ACC112 (cell line): ENCODE data around the gene CASP14.

Experiments used
- H2AFZ ChIP-seq: fragments of 200-600 bp; sonication (generic); one replicate; pipeline ENCODE4 v1.6.0; 2017; ENCODE audit warnings: antibody characterized with exemption, low read length; ENCODE audit not compliant: unreplicated experiment
- H3K27ac ChIP-seq: fragments of 200-600 bp; sonication (generic); 2 replicates; pipeline ENCODE4 v1.5.1; 2014; ENCODE audit warnings: low read depth, mild to moderate bottlenecking, antibody characterized with exemption, low read length, moderate library complexity
- H3K27me3 ChIP-seq: fragments of 200-600 bp; sonication (generic); 2 replicates; pipeline ENCODE4 v1.6.1; 2014; ENCODE audit warnings: mild to moderate bottlenecking, antibody characterized with exemption, low read length, moderate library complexity, mixed read lengths; ENCODE audit not compliant: insufficient read depth
- H3K36me3 ChIP-seq: fragments of 200-600 bp; sonication (generic); 2 replicates; pipeline ENCODE4 v1.6.1; 2016; ENCODE audit warnings: mild to moderate bottlenecking, antibody characterized with exemption, low read length, moderate library complexity, mixed read lengths; ENCODE audit not compliant: insufficient read depth
- H3K4me1 ChIP-seq: fragments of 200-600 bp; sonication (generic); one replicate; pipeline ENCODE4 v1.6.1; 2016; ENCODE audit warnings: low read length, mixed read lengths; ENCODE audit not compliant: insufficient read depth, unreplicated experiment, control insufficient read depth
- H3K4me3 ChIP-seq: fragments of 200-600 bp; sonication (generic); 2 replicates; pipeline ENCODE4 v1.5.1; 2014; ENCODE audit warnings: mild to moderate bottlenecking, low read depth, low read length
- H3K79me2 ChIP-seq: fragments of 200-600 bp; sonication (generic); one replicate; pipeline ENCODE4 v1.6.0; 2016; ENCODE audit warnings: low read length; ENCODE audit not compliant: control insufficient read depth, unreplicated experiment, insufficient read depth

CASP14 gene

GRCh38 chr19:15031675-15032074 lies 17.6 kb upstream of the CASP14 start:
- H2AFZ ChIP-seq = no peak overlapping the region
- H3K4me1 ChIP-seq = no peaks in the 10 kb centered on the region
- H3K36me3 ChIP-seq = no peaks in the 10 kb centered on the region
- H3K27ac ChIP-seq = no peak overlapping the region
- H3K27me3 ChIP-seq = peaks cover 30% of the 10 kb centered on the region
- no peaks in the 10 kb centered on the region for H3K79me2 ChIP-seq
- H3K4me3 ChIP-seq = no peak overlapping the region

DNA sequence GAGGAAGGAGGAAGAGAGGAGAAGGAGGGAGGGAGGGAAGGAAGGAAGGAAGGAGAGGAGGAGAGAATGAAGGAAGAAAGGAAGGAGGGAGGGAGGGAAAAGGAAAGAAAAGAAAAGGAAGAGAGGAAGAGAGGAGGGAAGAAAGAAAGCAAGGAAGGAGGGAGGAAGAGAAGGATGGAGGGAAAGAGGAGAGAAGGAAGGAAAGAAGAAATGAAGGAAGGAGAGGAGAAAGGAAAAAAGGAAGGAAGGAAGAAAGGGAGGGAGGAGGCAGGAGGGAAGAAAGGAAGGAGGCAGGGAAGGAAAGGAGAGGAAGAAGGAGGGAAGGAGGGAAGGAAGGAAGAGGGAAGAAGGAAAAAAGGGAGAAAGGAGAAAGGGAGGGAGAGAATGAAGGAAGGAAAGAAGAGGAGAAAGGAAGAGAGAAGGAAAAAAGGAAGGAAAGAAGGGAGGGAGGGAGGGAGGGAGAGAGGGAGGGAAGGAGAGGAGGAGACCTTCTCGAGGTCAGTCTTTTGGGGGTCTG lies 13.4 kb upstream of the CASP14 start:
- Histone ChIP-seq H3K79me2 (no peaks in the 10 kb centered on the region), H3K36me3 (no peaks in the 10 kb centered on the region), H3K4me1 (no peaks in the 10 kb centered on the region), H3K27me3 (peaks cover 60% of the 10 kb centered on the region), H3K27ac (no peak overlapping the region), H2AFZ (no peak overlapping the region), H3K4me3 (no peak overlapping the region)

DNA sequence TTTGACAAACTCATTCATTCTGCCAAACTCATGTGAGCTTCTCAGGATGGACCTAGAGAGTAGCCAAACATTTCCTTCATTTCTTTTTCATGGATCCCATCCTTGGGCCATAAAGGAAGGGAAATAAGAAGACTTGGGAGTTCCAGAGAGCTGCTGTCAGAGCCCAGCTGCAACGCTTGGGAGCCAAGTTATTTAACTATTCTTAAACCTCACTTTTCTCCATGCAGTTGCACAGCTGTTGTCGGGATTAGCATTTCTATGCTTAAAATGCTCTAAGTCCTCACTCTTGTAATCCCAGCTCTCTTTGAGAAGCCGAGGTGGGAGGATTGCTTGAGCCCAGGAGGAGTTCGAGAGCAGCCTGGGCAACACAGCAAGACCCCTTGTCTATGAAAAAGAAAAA lies 11.7 kb upstream of the CASP14 start:
- H3K4me3 ChIP-seq = no peak overlapping the region
- no peaks in the 10 kb centered on the region for H3K4me1 ChIP-seq
- no peak overlapping the region for H3K27ac ChIP-seq
- H3K36me3 ChIP-seq = no peaks in the 10 kb centered on the region
- H3K79me2 ChIP-seq = no peaks in the 10 kb centered on the region
- no peak overlapping the region for H2AFZ ChIP-seq
- H3K27me3 ChIP-seq = peaks cover 50% of the 10 kb centered on the region

DNA sequence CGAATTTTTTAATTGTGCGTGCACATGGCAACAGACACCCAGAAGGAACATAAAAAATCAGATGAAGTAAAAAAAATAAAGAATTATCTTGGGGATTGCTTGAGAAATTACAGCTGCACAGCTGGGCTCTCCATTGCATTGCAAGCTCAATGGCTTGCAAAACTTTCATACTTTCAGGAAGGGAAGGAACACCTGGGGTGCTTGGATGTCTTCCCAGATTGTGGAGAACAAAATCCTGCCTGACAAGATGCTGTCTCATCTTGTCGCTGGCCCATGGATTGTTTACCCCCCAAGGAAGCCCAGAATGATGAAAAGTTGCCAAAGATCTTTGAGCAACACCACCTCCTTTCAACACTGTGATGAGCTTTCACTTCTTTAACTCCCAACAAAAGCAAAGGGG lies 11.0 kb upstream of the CASP14 start:
- no peak overlapping the region for H2AFZ ChIP-seq
- no peaks in the 10 kb centered on the region for H3K36me3 ChIP-seq
- peaks cover 50% of the 10 kb centered on the region for H3K27me3 ChIP-seq

GRCh38 chr19:15042003-15042402 lies 7.3 kb upstream of the CASP14 start:
- Histone ChIP-seq H3K27me3 (peaks cover 33% of the 10 kb centered on the region), H3K4me1 (no peaks in the 10 kb centered on the region), H3K4me3 (no peak overlapping the region), H3K36me3 (no peaks in the 10 kb centered on the region), H3K27ac (no peak overlapping the region), H3K79me2 (no peaks in the 10 kb centered on the region), H2AFZ (no peak overlapping the region)

More for the DNA sequence above, 11.0 kb upstream of the CASP14 start:
- Histone ChIP-seq H3K79me2 (no peaks in the 10 kb centered on the region), H3K4me1 (no peaks in the 10 kb centered on the region), H3K27ac (no peak overlapping the region), H3K4me3 (no peak overlapping the region)

GRCh38 chr19:15042826-15043225 lies 6.5 kb upstream of the CASP14 start:
- H2AFZ ChIP-seq = no peak overlapping the region
- no peaks in the 10 kb centered on the region for H3K4me1 ChIP-seq
- peaks cover 31% of the 10 kb centered on the region for H3K27me3 ChIP-seq
- H3K36me3 ChIP-seq = no peaks in the 10 kb centered on the region
- no peaks in the 10 kb centered on the region for H3K79me2 ChIP-seq
- H3K4me3 ChIP-seq = no peak overlapping the region
- H3K27ac ChIP-seq = no peak overlapping the region

- Histone ChIP-seq H3K27me3 (peaks cover 19% of the 10 kb centered on the region; the same call in 1 of the 2 replicates), H3K4me1 (no peaks in the 10 kb centered on the region), H3K27ac (no peak overlapping the region), H3K79me2 (no peaks in the 10 kb centered on the region), H2AFZ (no peak overlapping the region), H3K36me3 (no peaks in the 10 kb centered on the region), H3K4me3 (no peak overlapping the region)
These were observed 3.8 kb upstream of the CASP14 start for GRCh38 chr19:15045506-15045905.

DNA sequence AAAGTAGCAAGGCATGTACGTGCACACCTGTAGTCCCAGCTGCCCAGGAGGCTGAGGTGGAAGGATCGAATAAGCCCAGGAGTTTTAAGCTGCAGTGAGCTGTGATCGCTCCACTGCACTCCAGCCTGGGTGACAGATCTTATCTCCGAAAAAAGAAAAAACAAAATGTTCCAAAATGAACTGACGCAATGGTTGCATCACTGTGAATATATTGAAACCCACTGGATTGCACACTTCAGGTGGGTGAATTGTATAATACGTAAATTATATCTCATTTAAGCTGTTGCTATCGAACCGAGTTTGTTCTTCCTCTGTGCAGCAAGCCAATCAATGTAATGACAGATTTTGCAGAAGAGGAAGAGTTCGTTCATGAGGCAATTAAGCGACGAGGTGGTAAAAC lies 1.6 kb upstream of the CASP14 start:
- no peak overlapping the region for H3K27ac ChIP-seq
- no peak overlapping the region for H3K4me3 ChIP-seq
- H3K79me2 ChIP-seq = no peaks in the 10 kb centered on the region
- H3K36me3 ChIP-seq = no peaks in the 10 kb centered on the region
- no peak overlapping the region for H2AFZ ChIP-seq
- H3K27me3 ChIP-seq = peaks cover 19% of the 10 kb centered on the region; the same call in 1 of the 2 replicates
- H3K4me1 ChIP-seq = no peaks in the 10 kb centered on the region

- Histone ChIP-seq H3K4me3 (no peak overlapping the region), H3K36me3 (no peaks in the 10 kb centered on the region), H3K79me2 (no peaks in the 10 kb centered on the region), H3K27me3 (peaks cover 19% of the 10 kb centered on the region; the same call in 1 of the 2 replicates), H3K4me1 (no peaks in the 10 kb centered on the region), H2AFZ (no peak overlapping the region), H3K27ac (no peak overlapping the region)
These were observed 1.2 kb upstream of the CASP14 start for GRCh38 chr19:15048128-15048527.

GRCh38 chr19:15050639-15051038 lies 1.4 kb downstream of the CASP14 start:
- peaks cover 20% of the 10 kb centered on the region; the same call in 1 of the 2 replicates for H3K27me3 ChIP-seq
- H3K27ac ChIP-seq = no peak overlapping the region
- H3K79me2 ChIP-seq = no peaks in the 10 kb centered on the region
- no peaks in the 10 kb centered on the region for H3K4me1 ChIP-seq
- H3K4me3 ChIP-seq = no peak overlapping the region
- no peaks in the 10 kb centered on the region for H3K36me3 ChIP-seq
- no peak overlapping the region for H2AFZ ChIP-seq

DNA sequence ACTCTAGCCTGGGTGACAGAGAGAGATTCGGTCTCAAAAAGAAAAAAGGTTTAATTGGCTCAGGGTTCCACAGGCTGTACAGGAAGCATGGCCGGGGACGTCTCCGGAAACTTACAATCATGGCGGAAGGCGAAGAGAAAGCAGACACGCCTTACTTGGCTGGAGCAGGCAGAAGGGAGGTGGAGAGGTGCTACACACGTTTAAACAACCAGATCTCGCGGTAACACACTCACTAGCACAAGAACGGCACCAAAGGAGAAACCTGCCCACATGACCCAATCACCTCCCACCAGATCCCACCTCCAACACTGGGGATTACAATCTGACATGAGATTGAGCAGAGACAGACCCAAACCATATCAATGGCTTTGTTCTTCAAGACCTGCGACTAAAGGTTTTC lies 12.8 kb downstream of the CASP14 start:
- peaks cover 45% of the 10 kb centered on the region for H3K27me3 ChIP-seq
- H3K4me3 ChIP-seq = no peak overlapping the region
- H2AFZ ChIP-seq = no peak overlapping the region
- H3K27ac ChIP-seq = no peak overlapping the region
- H3K36me3 ChIP-seq = no peaks in the 10 kb centered on the region
- no peaks in the 10 kb centered on the region for H3K79me2 ChIP-seq
- H3K4me1 ChIP-seq = no peaks in the 10 kb centered on the region
